ENCODE data around the gene TTLL5. TPM values are rescaled to one million over a fixed set of nuclear protein-coding genes. Genes with fewer than 3 reads are reported as not detected.

The TTLL5 gene
- total and polyA plus RNA-seq, 2 of the 4 experiments (the other 2 are of a cell fraction) = 11.9 to 16.7 TPM

DNA sequence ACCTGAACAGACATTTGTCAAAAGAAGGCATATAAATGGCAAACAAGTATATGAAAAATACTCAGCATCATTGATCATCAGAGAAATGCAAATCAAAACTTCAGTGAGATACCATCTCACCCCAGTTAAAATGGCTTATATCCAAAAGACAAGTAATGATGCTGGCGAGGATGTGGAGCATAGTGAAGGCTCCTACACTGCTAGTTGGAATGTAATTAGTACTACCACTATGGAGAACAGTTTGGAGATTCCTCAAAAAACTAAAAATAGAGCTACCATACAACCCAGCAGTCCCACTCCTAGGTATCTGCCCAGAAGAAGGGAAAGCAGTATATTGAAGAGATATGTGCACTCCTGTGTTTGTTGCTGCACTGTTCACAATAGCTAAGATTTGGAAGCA is 174.7 kb downstream of the TTLL5 start:
- Histone ChIP-seq H3K4me2 (ENCODE audit: low read depth, low read length) (no peak overlapping the region), H3K27ac (ENCODE audit: insufficient read depth, low read length) (no peak overlapping the region), H3K36me3 (ENCODE audit: control insufficient read depth, insufficient read depth, low read length) (no peaks in the 10 kb centered on the region), H4K91ac (ENCODE audit: insufficient read depth, low read depth, low read length) (no peak overlapping the region), H3K9me3 (ENCODE audit: control insufficient read depth, insufficient read depth, low read length) (no peaks in the 10 kb centered on the region), H4K5ac (ENCODE audit: low read depth, low read length) (no peak overlapping the region), H3K4me3 (ENCODE audit: insufficient read depth, low read depth, low read length) (no peak overlapping the region), H3K9ac (ENCODE audit: low read depth, low read length) (no peak overlapping the region), H2BK15ac (ENCODE audit: low read depth, low read length) (no peak overlapping the region), H2AK5ac (ENCODE audit: low read depth, low read length) (no peak overlapping the region), H3K4ac (ENCODE audit: low read depth, low read length) (no peak overlapping the region), H3K79me1 (ENCODE audit: low read depth in 1 of 2, low read length in 2 of 2) (no peaks in the 10 kb centered on the region), H3K4me1 (ENCODE audit: control insufficient read depth, insufficient read depth, low read length) (peaks cover 20% of the 10 kb centered on the region), H2AFZ (replicated peaks; ENCODE audit: low read length, poor library complexity) (no peak overlapping the region), H4K8ac (ENCODE audit: low read depth in 2 of 2, low read length in 2 of 2) (no peak overlapping the region), H2BK20ac (ENCODE audit: low read depth, low read length) (no peak overlapping the region), H3K14ac (replicated peaks; ENCODE audit: low read depth, low read length) (no peak overlapping the region), H2BK120ac (ENCODE audit: low read depth, low read length) (no peak overlapping the region), H3K23ac (ENCODE audit: low read depth, low read length) (no peak overlapping the region), H2BK5ac (ENCODE audit: low read depth, low read length, poor library complexity, severe bottlenecking) (no peak overlapping the region), H3K27me3 (ENCODE audit: control insufficient read depth, insufficient read depth, low read length) (no peaks in the 10 kb centered on the region), H3K18ac (ENCODE audit: low read depth, low read length) (no peak overlapping the region), H4K20me1 (ENCODE audit: insufficient read depth, low read length) (no peaks in the 10 kb centered on the region), H3K56ac (ENCODE audit: extremely low read depth, insufficient read depth, low read length) (no peak overlapping the region), H3K9me1 (ENCODE audit: insufficient read depth, low read length) (no peaks in the 10 kb centered on the region; the same call in none of the 2 replicates), H2AK9ac (replicated peaks; ENCODE audit: low read depth, low read length, poor library complexity) (no peak overlapping the region)
- no TSS peak for BruUV-seq (replicated peaks)
- dilution Hi-C loops (cut with HindIII; ENCODE audit: low sequenced_read_pairs, unreplicated experiment) = no loop called here
- ChIA-PET POLR2A (ENCODE audit: unreplicated experiment) (no interaction called here), CTCF (no interaction called here)
- intact Hi-C loops (cut with micrococcal nuclease) = no loop called here
- TF ChIP-seq NFE2L2 (IDR thresholded peaks at IDR 0.05; ENCODE audit: low read depth, low read length) (no peak), CHD1 (IDR thresholded peaks at IDR 0.05; ENCODE audit: low read depth, low read length) (no peak), CTCF (conservative IDR thresholded peaks at IDR 0.05; ENCODE audit: low read depth, low read length) (no peak), POLR2A (IDR thresholded peaks at IDR 0.05; ENCODE audit: low read depth, low read length) (no peak), CEBPB (IDR thresholded peaks at IDR 0.05; ENCODE audit: low read depth, low read length) (no peak), USF2 (IDR thresholded peaks at IDR 0.05; ENCODE audit: low read depth, low read length) (no peak), FOS (IDR thresholded peaks at IDR 0.05; ENCODE audit: low read depth, low read length) (no peak), RCOR1 (IDR thresholded peaks at IDR 0.05; ENCODE audit: insufficient replicate concordance, low read length) (no peak), MAZ (IDR thresholded peaks at IDR 0.05; ENCODE audit: borderline replicate concordance, low read depth, low read length) (no peak), MXI1 (IDR thresholded peaks at IDR 0.05; ENCODE audit: borderline replicate concordance, low read depth, low read length) (no peak), BHLHE40 (IDR thresholded peaks at IDR 0.05; ENCODE audit: low read depth, low read length) (no peak), RFX5 (IDR thresholded peaks at IDR 0.05; ENCODE audit: low read depth, low read length) (no peak), RAD21 (IDR thresholded peaks at IDR 0.05; ENCODE audit: low read length) (no peak), SMC3 (IDR thresholded peaks at IDR 0.05; ENCODE audit: low read depth, low read length) (no peak), MAFK (IDR thresholded peaks at IDR 0.05; ENCODE audit: low read depth, low read length) (no peak)
- TF ChIP-seq, protein P1, sequence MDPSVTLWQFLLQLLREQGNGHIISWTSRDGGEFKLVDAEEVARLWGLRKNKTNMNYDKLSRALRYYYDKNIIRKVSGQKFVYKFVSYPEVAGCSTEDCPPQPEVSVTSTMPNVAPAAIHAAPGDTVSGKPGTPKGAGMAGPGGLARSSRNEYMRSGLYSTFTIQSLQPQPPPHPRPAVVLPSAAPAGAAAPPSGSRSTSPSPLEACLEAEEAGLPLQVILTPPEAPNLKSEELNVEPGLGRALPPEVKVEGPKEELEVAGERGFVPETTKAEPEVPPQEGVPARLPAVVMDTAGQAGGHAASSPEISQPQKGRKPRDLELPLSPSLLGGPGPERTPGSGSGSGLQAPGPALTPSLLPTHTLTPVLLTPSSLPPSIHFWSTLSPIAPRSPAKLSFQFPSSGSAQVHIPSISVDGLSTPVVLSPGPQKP (IDR thresholded peaks at IDR 0.05; ENCODE audit: borderline replicate concordance, low read depth, low read length) = no peak
- WGBS, 2 experiments (ENCODE audit: extremely low coverage in 2 of 2, insufficient read length in 1 of 2) = no CpG with 5 or more reads among the region's 1 CpG
- no peak for DNase-seq
- in situ Hi-C loops (cut with MboI; ENCODE audit: low sequenced_read_pairs) = no loop called here
- no peak for ATAC-seq (ENCODE audit: low read depth)
